Measurements from ENCODE around the gene CAV1.

Gene CAV1

GRCh38 chr7:116570306-116570705 is 45.5 kb downstream of the CAV1 start:
- no peak overlapping the region for H3K4me3 ChIP-seq (replicated peaks in 1 of 2; ENCODE audit: low read depth in 2 of 2, low read length in 2 of 2)
- no peak for TF ChIP-seq CTCF (IDR thresholded peaks at IDR 0.05; ENCODE audit: low read depth, low read length)

GRCh38 chr7:116571037-116571436 is 46.2 kb downstream of the CAV1 start:
- H3K4me3 ChIP-seq (replicated peaks in 1 of 2; ENCODE audit: low read depth in 2 of 2, low read length in 2 of 2) = no peak overlapping the region
- peak; percentile 75 to 86 for DNase-seq (ENCODE audit: low read depth in 2 of 2)
- TF ChIP-seq CTCF (IDR thresholded peaks at IDR 0.05; ENCODE audit: low read depth, low read length) = no peak

More at GRCh38 chr7:116570306-116570705, 45.5 kb downstream of the CAV1 start:
- DNase-seq (ENCODE audit: low read depth in 2 of 2) = no peak

- no peak for DNase-seq (ENCODE audit: low read depth in 2 of 2)
- H3K4me3 ChIP-seq (replicated peaks in 1 of 2; ENCODE audit: low read depth in 2 of 2, low read length in 2 of 2) = no peak overlapping the region
- TF ChIP-seq CTCF (IDR thresholded peaks at IDR 0.05; ENCODE audit: low read depth, low read length) = no peak
Observed at GRCh38 chr7:116571552-116571951, 46.7 kb downstream of the CAV1 start.

- TF ChIP-seq CTCF (IDR thresholded peaks at IDR 0.05; ENCODE audit: low read depth, low read length) = no peak
- no peak for DNase-seq (ENCODE audit: low read depth in 2 of 2)
Observed at GRCh38 chr7:116572036-116572435, 47.2 kb downstream of the CAV1 start.

GRCh38 chr7:116573541-116573940 is 48.7 kb downstream of the CAV1 start:
- no peak for DNase-seq (ENCODE audit: low read depth in 2 of 2)
- no peak overlapping the region for H3K4me3 ChIP-seq (replicated peaks in 1 of 2; ENCODE audit: low read depth in 2 of 2, low read length in 2 of 2)
- TF ChIP-seq CTCF (IDR thresholded peaks at IDR 0.05; ENCODE audit: low read depth, low read length) = no peak

More at GRCh38 chr7:116572036-116572435, 47.2 kb downstream of the CAV1 start:
- no peak overlapping the region for H3K4me3 ChIP-seq (replicated peaks in 1 of 2; ENCODE audit: low read depth in 2 of 2, low read length in 2 of 2)

GRCh38 chr7:116574025-116574822 is 49.4 kb downstream of the CAV1 start:
- TF ChIP-seq CTCF (IDR thresholded peaks at IDR 0.05; ENCODE audit: low read depth, low read length) = no peak
- no peak overlapping the region for H3K4me3 ChIP-seq (replicated peaks in 1 of 2; ENCODE audit: low read depth in 2 of 2, low read length in 2 of 2)
- DNase-seq (ENCODE audit: low read depth in 2 of 2) = no peak
